ENCODE data around the gene TSPEAR. TPM values are rescaled to one million over a fixed set of nuclear protein-coding genes. Genes with fewer than 3 reads are reported as not detected.

TSPEAR gene
- total and polyA plus RNA-seq, 2 of the 13 experiments (the other 11 are each of a cell fraction or from before 2014, with no cell fraction given) = 0.07 to 0.32 TPM

DNA sequence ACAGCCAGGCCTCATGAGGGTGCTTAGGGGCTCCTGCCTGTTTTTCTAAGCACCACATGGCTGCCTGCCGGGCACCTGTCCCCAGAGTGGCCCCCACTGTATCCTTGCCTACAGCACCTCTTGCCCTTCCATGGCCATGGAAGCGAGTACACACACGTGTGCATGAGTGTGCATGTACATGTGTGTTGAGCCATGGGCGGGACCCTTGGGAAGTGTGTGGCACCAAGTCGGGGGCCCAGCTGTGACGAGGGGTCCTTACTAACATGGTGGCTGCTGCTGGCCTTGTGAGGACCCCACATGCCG is 197.2 kb downstream of the TSPEAR start:
- Histone ChIP-seq H3K27ac (ENCODE audit: extremely low read length, insufficient read depth, low read length) (no peak overlapping the region), H3K36me3 (replicated peaks in 1 of 2; ENCODE audit: control insufficient read depth in 1 of 2, insufficient read depth in 2 of 2, low read length in 2 of 2) (peaks cover 10 to 11% of the 10 kb centered on the region in 2 experiments; a peak in 4 of 5 replicates), H4K20me1 (ENCODE audit: insufficient read depth, low read length) (no peaks in the 10 kb centered on the region), H3K79me2 (ENCODE audit: insufficient read depth, low read length) (no peaks in the 10 kb centered on the region), H3K9ac (ENCODE audit: insufficient read depth, low read depth, low read length) (no peak overlapping the region), H3K4me3 (replicated peaks in 1 of 3; ENCODE audit: insufficient read depth in 1 of 3, low read depth in 2 of 3, low read length in 3 of 3) (no peak overlapping the region), H3K4me2 (ENCODE audit: low read depth, low read length) (no peak overlapping the region), H2AFZ (ENCODE audit: low read length) (no peak overlapping the region), H3K4me1 (ENCODE audit: insufficient read depth, low read length) (peaks cover 67% of the 10 kb centered on the region), H3K9me3 (ENCODE audit: low read length) (no peaks in the 10 kb centered on the region), H3K27me3 (ENCODE audit: control insufficient read depth in 1 of 2, insufficient read depth in 2 of 2, low read length in 2 of 2) (no peaks in the 10 kb centered on the region)
- FAIRE-seq = no peak
- ChIA-PET CTCF (ENCODE audit: low intra/inter-chr PET ratio, low total read pairs) (no interaction called here), POLR2A (interaction anchor here (1.2 to 3.8 kb wide), 3 partner anchors 8 to 399 kb away, joined by 4 to 49 read pairs (median 4); no protein-coding TSS in a partner anchor)
- in situ Hi-C loops (cut with HindIII; ENCODE audit: extremely low pct_ligation_motif_present, low pct_unique_long_range_greater_than_20kb) (no loop called here), intact Hi-C loops (cut with micrococcal nuclease; ENCODE audit: unreplicated experiment) (loop anchor here (2.0 to 5.0 kb wide), 2 partner anchors 228 to 279 kb away; no protein-coding TSS in a partner anchor)
- no peak for ATAC-seq
- DNase-seq (ENCODE audit: low spot score) = no peak
- no TSS peak for BruUV-seq (replicated peaks)
- WGBS (ENCODE audit: low lambda C conversion rate) = 88% methylated on average over 3 of the region's 7 CpGs
- peak; percentile 27; the same call in 1 of the 2 replicates for TF ChIP-seq POLR2AphosphoS2 (IDR thresholded peaks at IDR 0.05; ENCODE audit: low read depth, low read length)
- TF ChIP-seq AGO2 (optimal IDR thresholded peaks at IDR 0.05; ENCODE audit: low read depth, low read length) = peak; percentile 38
- TF ChIP-seq HNRNPL (IDR thresholded peaks at IDR 0.05; ENCODE audit: low read depth, low read length) = 0 out of 2 replicates have a peak, but pooled peaks have one; percentile 9
- TF ChIP-seq NR2F1 (CRISPR knock-in tag; IDR thresholded peaks at IDR 0.05) = no peak
- TF ChIP-seq AGO1 (IDR thresholded peaks at IDR 0.05; ENCODE audit: low read depth, low read length, poor library complexity, severe bottlenecking) = peak; percentile 59
- no peak for TF ChIP-seq ZSCAN9 (CRISPR knock-in tag; IDR thresholded peaks at IDR 0.05; ENCODE audit: borderline replicate concordance)

DNA sequence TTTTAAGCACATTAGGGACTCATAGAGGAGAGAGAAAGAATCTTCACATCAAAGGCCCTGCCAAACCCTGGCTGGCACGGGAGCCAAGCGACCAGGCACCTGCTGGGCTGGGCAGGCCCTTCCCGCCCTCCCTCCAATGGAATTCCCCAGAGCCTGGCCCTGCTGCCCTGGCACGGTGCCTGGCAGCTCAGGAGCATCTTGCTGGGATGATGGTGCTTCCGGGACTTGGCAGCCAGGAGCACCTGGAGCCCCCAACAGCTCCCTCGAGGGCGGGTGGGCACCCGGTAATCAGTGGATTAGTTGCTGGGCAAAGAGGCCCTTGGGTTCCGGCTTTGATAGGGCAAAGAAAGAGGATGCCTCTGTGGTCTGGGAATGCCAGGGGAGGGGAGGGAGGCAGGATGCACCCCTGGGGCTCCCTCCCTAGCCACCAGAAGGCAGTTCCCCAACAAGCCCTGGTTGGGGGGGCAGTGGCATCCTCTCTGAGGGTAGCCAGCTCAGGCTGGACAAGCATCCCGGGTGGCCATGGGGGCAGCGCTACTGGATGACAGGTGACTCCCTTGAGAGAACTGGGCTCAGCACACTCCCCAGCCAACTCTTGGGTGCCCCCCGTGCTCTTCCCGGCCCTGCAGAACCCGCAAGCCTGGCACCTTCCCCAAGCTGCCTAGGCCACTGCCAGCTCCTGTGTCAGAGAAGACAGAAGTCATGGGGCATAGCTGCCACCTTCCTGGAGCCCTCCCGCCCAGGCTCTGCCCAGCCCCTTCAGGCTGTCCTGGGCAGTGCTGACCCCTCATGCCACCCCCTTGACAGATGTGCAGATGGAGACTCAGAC is 197.8 kb downstream of the TSPEAR start:
- ChIA-PET POLR2A (interaction anchor here (3.8 kb wide), 1 partner anchor 8 kb away, joined by 49 read pairs; no protein-coding TSS in a partner anchor), CTCF (ENCODE audit: low intra/inter-chr PET ratio, low total read pairs) (no interaction called here)
- no TSS peak for BruUV-seq (replicated peaks)
- no peaks in the 10 kb centered on the region for H3K27me3 ChIP-seq (ENCODE audit: control insufficient read depth in 1 of 2, insufficient read depth in 2 of 2, low read length in 2 of 2)
- no peaks in the 10 kb centered on the region for H3K9me3 ChIP-seq (ENCODE audit: low read length)
- no peaks in the 10 kb centered on the region for H4K20me1 ChIP-seq (ENCODE audit: insufficient read depth, low read length)
- intact Hi-C loops (cut with micrococcal nuclease; ENCODE audit: unreplicated experiment) (loop anchor here (2.0 to 5.0 kb wide), 2 partner anchors 229 to 279 kb away; no protein-coding TSS in a partner anchor), in situ Hi-C loops (cut with HindIII; ENCODE audit: extremely low pct_ligation_motif_present, low pct_unique_long_range_greater_than_20kb) (no loop called here)
- no peaks in the 10 kb centered on the region for H3K79me2 ChIP-seq (ENCODE audit: insufficient read depth, low read length)
- peaks cover 12 to 17% of the 10 kb centered on the region in 2 experiments for H3K36me3 ChIP-seq (replicated peaks in 1 of 2; ENCODE audit: control insufficient read depth in 1 of 2, insufficient read depth in 2 of 2, low read length in 2 of 2)
- no peak overlapping the region for H3K4me3 ChIP-seq (replicated peaks in 1 of 3; ENCODE audit: insufficient read depth in 1 of 3, low read depth in 2 of 3, low read length in 3 of 3)
- H3K9ac ChIP-seq (ENCODE audit: insufficient read depth, low read depth, low read length) = no peak overlapping the region
- peaks cover 71% of the 10 kb centered on the region for H3K4me1 ChIP-seq (ENCODE audit: insufficient read depth, low read length)
- WGBS (ENCODE audit: low lambda C conversion rate) = 100% methylated on average over 1 of the region's 15 CpGs
- DNase-seq (ENCODE audit: low spot score) (no peak), ATAC-seq (no peak), FAIRE-seq (no peak)
- H3K27ac ChIP-seq (ENCODE audit: extremely low read length, insufficient read depth, low read length) = no peak overlapping the region
- TF ChIP-seq RBM22 (optimal IDR thresholded peaks at IDR 0.05; ENCODE audit: low read length) = peak; percentile 24
- TF ChIP-seq DRAP1 (CRISPR knock-in tag; IDR thresholded peaks at IDR 0.05) = no peak
- peak; percentile 68 for TF ChIP-seq AGO2 (optimal IDR thresholded peaks at IDR 0.05; ENCODE audit: low read depth, low read length)
- peak; percentile 66 for TF ChIP-seq HNRNPL (IDR thresholded peaks at IDR 0.05; ENCODE audit: low read depth, low read length)
- H2AFZ ChIP-seq (ENCODE audit: low read length) = no peak overlapping the region
- H3K4me2 ChIP-seq (ENCODE audit: low read depth, low read length) = no peak overlapping the region
